A549 treated with ZK216348 at 1 μM for 4 hours (cell line): ENCODE measurements around the gene ATG12. TPM values are rescaled to one million over a fixed set of nuclear protein-coding genes. Genes with fewer than 3 reads are reported as not detected.

Source experiments
- total RNA-seq: library from RNA; stranded (reverse); fragments of 200-300 nt; extraction: Qiagen RNA extraction; gene quantifications from 5 replicates; pipeline ENCODE4 v1.2.3, GENCODE V29; 2022; ENCODE audit warnings: low read depth

The ATG12 gene
- total RNA-seq: 33.7 to 56.8 TPM (median 53.4 TPM) in 5 replicates

GRCh38 chr5:115841382-115842088 is at the start of gene ATG12, which contains the start of gene AP3S1:
Gene ATG12, minus strand, starts transcription at chr5:115841565. Its CDS starts 13 bp downstream, at chr5:115841552.
Gene AP3S1, plus strand, starts transcription at chr5:115841935. Its CDS starts 103 bp downstream, at chr5:115842038.

DNA sequence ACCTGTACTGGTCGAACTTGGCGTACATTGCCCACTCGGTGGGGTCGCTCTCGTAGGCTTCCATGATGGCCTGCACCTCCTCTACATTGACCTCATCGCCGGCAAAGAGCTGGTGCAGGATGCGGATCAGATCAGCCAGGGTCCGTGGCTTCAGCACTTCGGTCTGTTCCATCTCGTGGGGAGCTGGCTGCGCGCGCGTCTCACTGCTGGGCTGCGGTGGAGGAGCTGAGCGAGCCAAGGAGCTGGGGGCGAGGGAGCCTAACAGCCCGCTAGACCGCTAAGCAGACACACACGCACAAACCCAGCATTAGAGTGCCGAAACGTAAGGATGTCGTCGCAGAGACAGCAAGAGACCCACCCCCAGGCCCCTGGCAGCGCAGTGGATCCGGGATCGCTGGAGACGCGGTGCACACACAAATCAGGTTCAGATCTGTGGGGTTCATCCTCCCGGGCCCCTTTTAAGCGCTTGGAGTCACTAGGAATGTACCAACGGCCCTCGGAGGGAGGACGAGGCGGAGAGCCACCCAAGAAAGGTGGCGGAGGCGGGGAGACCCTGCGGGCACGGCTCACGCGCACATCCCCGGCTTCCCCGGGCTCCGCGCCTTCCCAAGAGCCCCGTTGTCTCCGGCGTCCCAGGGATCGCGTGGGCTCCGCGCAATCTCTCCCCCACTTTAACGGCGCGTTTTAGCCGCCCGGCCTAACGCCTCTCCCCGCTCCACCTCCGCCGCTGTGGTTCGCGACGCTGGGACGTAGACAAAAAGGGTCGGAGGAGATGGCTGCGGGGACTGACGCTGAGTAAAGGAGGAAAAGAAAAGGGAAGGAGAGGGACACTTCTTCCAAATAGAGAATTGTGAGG is 24.9 kb downstream of the ATG12 start, which contains the start of gene CDO1:
Gene CDO1 (minus strand): TSS at position 434 of the 856 bp plus-strand sequence. CDS start 262 bp downstream, at position 172.

Other genes starting within 250 kb of the ATG12 start
- 0.30 to 1.4 TPM (median 0.88 TPM) in 5 replicates for gene TICAM2, start 239.1 kb downstream of the ATG12 start, total RNA-seq
- 44.9 to 65.3 TPM (median 60.5 TPM) in 5 replicates for gene TMED7, start 215.5 kb downstream of the ATG12 start, total RNA-seq
- gene CDO1, start 24.9 kb downstream of the ATG12 start, total RNA-seq: not detected in 5 replicates
- gene AP3S1, start 370 bp upstream of the ATG12 start, total RNA-seq: 35.1 to 85.4 TPM (median 71.7 TPM) in 5 replicates
- 0.05 to 0.22 TPM in 2 of 5 replicates, not detected in the others for gene LVRN, start 120.9 kb upstream of the ATG12 start, total RNA-seq
- 0.18 to 0.33 TPM (median 0.18 TPM) in 3 of 5 replicates, not detected in the others for gene ARL14EPL, start 190.9 kb upstream of the ATG12 start, total RNA-seq
- 33.9 to 38.2 TPM (median 36.3 TPM) in 5 replicates for gene COMMD10, start 243.5 kb upstream of the ATG12 start, total RNA-seq